ENCODE measurements around the gene DENND1A. TPM values are rescaled to one million over a fixed set of nuclear protein-coding genes. Genes with fewer than 3 reads are reported as not detected.

Gene DENND1A
- total RNA-seq, 1 experiment from 2014 or later, result 29.7 TPM

DNA sequence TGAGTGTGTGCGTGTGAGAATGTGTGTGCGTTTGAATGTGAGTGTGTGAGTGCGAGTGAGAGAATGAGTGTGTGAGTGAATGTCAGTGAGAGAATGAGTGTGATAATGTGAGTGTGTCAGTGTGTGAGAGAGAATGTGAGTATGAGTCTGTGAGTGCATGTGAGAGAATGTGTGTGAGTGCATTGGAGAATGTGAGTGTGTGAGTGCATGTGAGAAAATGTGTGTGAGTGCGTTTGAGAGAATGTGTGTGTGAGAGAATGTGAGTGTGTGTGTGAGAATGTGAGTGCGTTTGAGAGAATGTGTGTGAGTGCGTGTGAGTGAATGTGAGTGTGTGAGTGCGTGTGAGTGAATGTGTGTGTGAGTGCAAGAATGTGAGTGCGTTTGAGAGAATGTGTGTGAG lies 42.7 kb upstream of the DENND1A start:
- DNase-seq (no peak), ATAC-seq (no peak)
- H3K9me3 ChIP-seq (ENCODE audit: low read length), result no peaks in the 10 kb centered on the region
- TF ChIP-seq EZH2 (IDR thresholded peaks at IDR 0.05; ENCODE audit: low read length, unreplicated experiment), result no peak
- TF ChIP-seq, protein P1, sequence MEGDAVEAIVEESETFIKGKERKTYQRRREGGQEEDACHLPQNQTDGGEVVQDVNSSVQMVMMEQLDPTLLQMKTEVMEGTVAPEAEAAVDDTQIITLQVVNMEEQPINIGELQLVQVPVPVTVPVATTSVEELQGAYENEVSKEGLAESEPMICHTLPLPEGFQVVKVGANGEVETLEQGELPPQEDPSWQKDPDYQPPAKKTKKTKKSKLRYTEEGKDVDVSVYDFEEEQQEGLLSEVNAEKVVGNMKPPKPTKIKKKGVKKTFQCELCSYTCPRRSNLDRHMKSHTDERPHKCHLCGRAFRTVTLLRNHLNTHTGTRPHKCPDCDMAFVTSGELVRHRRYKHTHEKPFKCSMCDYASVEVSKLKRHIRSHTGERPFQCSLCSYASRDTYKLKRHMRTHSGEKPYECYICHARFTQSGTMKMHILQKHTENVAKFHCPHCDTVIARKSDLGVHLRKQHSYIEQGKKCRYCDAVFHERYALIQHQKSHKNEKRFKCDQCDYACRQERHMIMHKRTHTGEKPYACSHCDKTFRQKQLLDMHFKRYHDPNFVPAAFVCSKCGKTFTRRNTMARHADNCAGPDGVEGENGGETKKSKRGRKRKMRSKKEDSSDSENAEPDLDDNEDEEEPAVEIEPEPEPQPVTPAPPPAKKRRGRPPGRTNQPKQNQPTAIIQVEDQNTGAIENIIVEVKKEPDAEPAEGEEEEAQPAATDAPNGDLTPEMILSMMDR (conservative IDR thresholded peaks at IDR 0.05; ENCODE audit: low read depth, low read length), result no peak
- no peak for TF ChIP-seq EZH2phosphoT487 (IDR thresholded peaks at IDR 0.05; ENCODE audit: borderline replicate concordance, low read length)
- H3F3A ChIP-seq (ENCODE audit: low read length, unreplicated experiment), result no peaks in the 10 kb centered on the region
- H4K20me1 ChIP-seq (ENCODE audit: low read length), result no peaks in the 10 kb centered on the region
- H3K9ac ChIP-seq (ENCODE audit: low read length), result no peak overlapping the region
- H3K36me3 ChIP-seq (ENCODE audit: low read depth, low read length), result no peaks in the 10 kb centered on the region
- intact Hi-C loops (cut with micrococcal nuclease), result no loop called here
- H3K4me1 ChIP-seq (ENCODE audit: insufficient read depth, low read length), result no peaks in the 10 kb centered on the region
- H3K27ac ChIP-seq (ENCODE audit: low read length), result no peak overlapping the region
- ChIA-PET POLR2A (ENCODE audit: unreplicated experiment) (no interaction called here), CTCF (no interaction called here)
- H3K79me2 ChIP-seq (ENCODE audit: low read length), result no peaks in the 10 kb centered on the region
- 0 out of 2 replicates have a peak, but pooled peaks cover 11% of the 10 kb centered on the region for H3K27me3 ChIP-seq (ENCODE audit: low read length)
- no peak overlapping the region for H3K4me2 ChIP-seq (ENCODE audit: low read length)
- no TSS peak for BruUV-seq (replicated peaks)
- H2AFZ ChIP-seq (ENCODE audit: low read length), result no peak overlapping the region
- H3K4me3 ChIP-seq (ENCODE audit: low read length), result no peak overlapping the region
- no peaks in the 10 kb centered on the region for H3K9me2 ChIP-seq (replicated peaks; ENCODE audit: low read length)

DNA sequence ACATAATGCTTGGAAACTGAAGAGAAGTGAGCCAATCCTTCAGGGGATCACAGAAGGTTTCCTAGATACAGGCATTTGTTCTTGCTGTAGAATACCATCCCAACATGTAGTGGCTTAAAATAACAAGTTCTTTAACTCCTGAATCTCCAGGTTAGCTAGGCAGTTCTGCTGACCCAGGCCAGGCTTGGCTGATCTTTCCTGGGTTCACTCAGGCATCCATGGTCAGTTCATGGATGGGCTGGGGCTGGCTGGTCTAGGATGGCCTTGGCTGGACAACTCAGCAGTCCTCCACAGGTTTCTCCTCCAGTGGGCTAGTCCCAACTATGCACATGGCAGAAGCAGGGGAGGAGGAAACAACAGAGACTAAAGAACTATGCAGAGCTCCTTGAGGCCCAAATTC lies 37.4 kb upstream of the DENND1A start:
- no peak for ATAC-seq
- Histone ChIP-seq H3K36me3 (ENCODE audit: low read depth, low read length) (no peaks in the 10 kb centered on the region), H2AFZ (ENCODE audit: low read length) (no peak overlapping the region), H3K79me2 (ENCODE audit: low read length) (no peaks in the 10 kb centered on the region), H3K9me2 (replicated peaks; ENCODE audit: low read length) (no peaks in the 10 kb centered on the region), H3K4me3 (ENCODE audit: low read length) (no peak overlapping the region), H3K27ac (ENCODE audit: low read length) (no peak overlapping the region), H3K4me1 (ENCODE audit: insufficient read depth, low read length) (no peaks in the 10 kb centered on the region), H3K4me2 (ENCODE audit: low read length) (no peak overlapping the region), H4K20me1 (ENCODE audit: low read length) (no peaks in the 10 kb centered on the region), H3K9ac (ENCODE audit: low read length) (no peak overlapping the region), H3K27me3 (ENCODE audit: low read length) (0 out of 2 replicates have a peak, but pooled peaks cover 11% of the 10 kb centered on the region), H3K9me3 (ENCODE audit: low read length) (no peaks in the 10 kb centered on the region), H3F3A (ENCODE audit: low read length, unreplicated experiment) (no peaks in the 10 kb centered on the region)
- intact Hi-C loops (cut with micrococcal nuclease), result no loop called here
- TF ChIP-seq EZH2phosphoT487 (IDR thresholded peaks at IDR 0.05; ENCODE audit: borderline replicate concordance, low read length), result no peak
- CTCF ChIA-PET, result no interaction called here
- no peak for DNase-seq
- POLR2A ChIA-PET (ENCODE audit: unreplicated experiment), result no interaction called here
- BruUV-seq (replicated peaks), result no TSS peak

DNA sequence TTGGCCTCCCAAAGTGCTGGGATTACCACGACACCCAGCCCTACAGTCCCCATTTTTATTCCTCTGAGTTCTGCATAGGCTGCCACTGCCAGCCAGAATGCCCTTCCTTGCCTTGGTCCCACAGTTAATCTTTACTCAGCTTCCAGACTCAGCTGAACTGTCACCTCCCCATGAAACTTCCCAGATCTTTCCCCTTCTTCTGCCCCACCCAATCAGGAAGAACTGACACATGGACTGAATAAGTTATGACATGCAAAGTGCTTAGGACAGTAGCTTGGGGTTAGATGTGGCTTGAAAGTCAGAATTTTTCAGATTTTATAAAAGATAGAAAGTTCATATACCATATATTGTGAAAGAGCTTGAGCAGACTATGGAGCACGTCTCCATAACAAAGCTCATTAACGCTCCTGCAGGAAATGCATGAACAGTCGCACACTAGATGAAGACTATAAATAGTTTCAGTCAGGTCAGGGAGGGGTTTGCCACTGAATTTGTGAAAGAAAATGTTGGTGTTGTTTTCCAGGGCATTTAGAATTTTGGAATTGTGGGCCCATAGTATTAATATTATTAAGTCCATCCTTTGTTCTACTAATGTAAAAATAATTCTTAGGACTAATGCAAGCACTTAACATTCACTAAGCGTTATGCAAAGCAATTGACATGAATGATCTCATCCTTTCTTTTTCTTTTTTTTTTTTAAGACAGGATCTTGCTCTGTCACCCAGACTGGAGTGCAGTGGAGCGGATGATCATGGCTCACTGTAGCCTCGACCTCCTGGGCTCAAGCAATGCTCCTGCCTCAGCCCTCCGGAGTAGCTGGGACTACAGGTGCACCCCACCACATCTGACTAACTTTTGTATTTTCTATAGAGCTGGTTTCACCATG lies 36.1 kb upstream of the DENND1A start:
- H3K9me3 ChIP-seq (ENCODE audit: low read length), result no peaks in the 10 kb centered on the region
- BruUV-seq (replicated peaks), result no TSS peak
- H2AFZ ChIP-seq (ENCODE audit: low read length), result no peak overlapping the region
- no peaks in the 10 kb centered on the region for H3K36me3 ChIP-seq (ENCODE audit: low read depth, low read length)
- DNase-seq (no peak), ATAC-seq (no peak)
- POLR2A ChIA-PET (ENCODE audit: unreplicated experiment), result no interaction called here
- H3K4me1 ChIP-seq (ENCODE audit: insufficient read depth, low read length), result no peaks in the 10 kb centered on the region
- intact Hi-C loops (cut with micrococcal nuclease), result no loop called here
- H3K4me3 ChIP-seq (ENCODE audit: low read length), result no peak overlapping the region
- no peak overlapping the region for H3K9ac ChIP-seq (ENCODE audit: low read length)
- CTCF ChIA-PET, result no interaction called here
- no peaks in the 10 kb centered on the region for H3F3A ChIP-seq (ENCODE audit: low read length, unreplicated experiment)
- TF ChIP-seq, protein P1 (conservative IDR thresholded peaks at IDR 0.05; ENCODE audit: low read depth, low read length), result no peak
- TF ChIP-seq EZH2phosphoT487 (IDR thresholded peaks at IDR 0.05; ENCODE audit: borderline replicate concordance, low read length), result no peak
- TF ChIP-seq EZH2 (IDR thresholded peaks at IDR 0.05; ENCODE audit: low read length, unreplicated experiment), result no peak
- no peak overlapping the region for H3K27ac ChIP-seq (ENCODE audit: low read length)
- 0 out of 2 replicates have a peak, but pooled peaks cover 11% of the 10 kb centered on the region for H3K27me3 ChIP-seq (ENCODE audit: low read length)
- H3K9me2 ChIP-seq (replicated peaks; ENCODE audit: low read length), result no peaks in the 10 kb centered on the region
- H4K20me1 ChIP-seq (ENCODE audit: low read length), result no peaks in the 10 kb centered on the region
- no peak overlapping the region for H3K4me2 ChIP-seq (ENCODE audit: low read length)
- no peaks in the 10 kb centered on the region for H3K79me2 ChIP-seq (ENCODE audit: low read length)

Measured in PC-3 (cell line).